KOPT-K1 (cell line): ENCODE measurements around the gene CCDC146.
"Not testable (repeated sequence)": the region's sequence is repeated elsewhere in the genome, so short reads cannot be mapped to it uniquely, and the experiment has no call there.

Experiments
- H3K27ac ChIP-seq: fragments of 200-600 bp; sonication (generic); 2 replicates; pipeline ENCODE4 v1.5.1; 2016; ENCODE audit warnings: antibody characterized with exemption, mild to moderate bottlenecking, low read depth, low read length; ENCODE audit not compliant: poor library complexity, severe bottlenecking
- H3K36me3 ChIP-seq: fragments of 200-600 bp; sonication (generic); 2 replicates; pipeline ENCODE4 v1.5.1; 2017; ENCODE audit warnings: antibody characterized with exemption, mild to moderate bottlenecking, low read length, moderate library complexity; ENCODE audit not compliant: insufficient read depth
- H3K9me3 ChIP-seq: fragments of 200-600 bp; sonication (generic); 2 replicates; pipeline ENCODE4 v1.5.1; 2017; ENCODE audit warnings: antibody characterized with exemption, low read length, mild to moderate bottlenecking; ENCODE audit not compliant: insufficient read depth, poor library complexity, severe bottlenecking

The CCDC146 gene

GRCh38 chr7:77175274-77175800 is 52.9 kb downstream of the CCDC146 start:
- not testable (repeated sequence) for H3K36me3 ChIP-seq, H3K27ac ChIP-seq, H3K9me3 ChIP-seq

- H3K36me3 ChIP-seq, H3K27ac ChIP-seq, H3K9me3 ChIP-seq: not testable (repeated sequence)
These were observed 55.0 kb downstream of the CCDC146 start for GRCh38 chr7:77177321-77177904.

GRCh38 chr7:77178024-77178423 is 55.6 kb downstream of the CCDC146 start:
- H3K27ac ChIP-seq: not testable (repeated sequence)

GRCh38 chr7:77181015-77181595 is 58.7 kb downstream of the CCDC146 start:
- Histone ChIP-seq H3K9me3 (no peaks in the 10 kb centered on the region), H3K27ac (no peak overlapping the region), H3K36me3 (no peaks in the 10 kb centered on the region)

More at GRCh38 chr7:77178024-77178423, 55.6 kb downstream of the CCDC146 start:
- H3K36me3 ChIP-seq, H3K9me3 ChIP-seq: not testable (repeated sequence)

- no peaks in the 10 kb centered on the region for H3K36me3 ChIP-seq
These were observed 59.3 kb downstream of the CCDC146 start for GRCh38 chr7:77181734-77182133.

GRCh38 chr7:77182261-77182660 is 59.8 kb downstream of the CCDC146 start:
- Histone ChIP-seq H3K36me3 (no peaks in the 10 kb centered on the region), H3K9me3 (no peaks in the 10 kb centered on the region), H3K27ac (no peak overlapping the region)

More at GRCh38 chr7:77181734-77182133, 59.3 kb downstream of the CCDC146 start:
- H3K9me3 ChIP-seq: no peaks in the 10 kb centered on the region
- no peak overlapping the region for H3K27ac ChIP-seq

DNA sequence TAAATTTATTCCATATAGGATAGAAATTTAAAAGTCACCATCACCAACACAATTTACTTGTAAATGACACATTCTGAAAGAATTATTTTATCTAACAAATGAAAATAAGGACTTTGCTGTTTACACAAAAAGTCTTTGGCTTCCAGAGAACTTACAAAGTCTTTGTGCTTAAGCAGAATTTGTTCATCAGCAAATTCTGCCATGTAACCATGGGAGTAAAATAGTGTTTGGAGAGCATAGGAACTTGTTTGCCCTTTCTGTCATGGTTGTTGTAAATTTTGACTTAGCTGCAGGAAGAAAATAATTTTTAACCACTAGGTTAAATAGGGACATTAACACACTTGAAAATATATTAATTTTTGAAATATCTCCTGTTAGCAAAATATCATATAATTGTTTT is 62.0 kb downstream of the CCDC146 start:
- H3K36me3 ChIP-seq: no peaks in the 10 kb centered on the region
- H3K9me3 ChIP-seq: no peaks in the 10 kb centered on the region
- no peak overlapping the region for H3K27ac ChIP-seq

DNA sequence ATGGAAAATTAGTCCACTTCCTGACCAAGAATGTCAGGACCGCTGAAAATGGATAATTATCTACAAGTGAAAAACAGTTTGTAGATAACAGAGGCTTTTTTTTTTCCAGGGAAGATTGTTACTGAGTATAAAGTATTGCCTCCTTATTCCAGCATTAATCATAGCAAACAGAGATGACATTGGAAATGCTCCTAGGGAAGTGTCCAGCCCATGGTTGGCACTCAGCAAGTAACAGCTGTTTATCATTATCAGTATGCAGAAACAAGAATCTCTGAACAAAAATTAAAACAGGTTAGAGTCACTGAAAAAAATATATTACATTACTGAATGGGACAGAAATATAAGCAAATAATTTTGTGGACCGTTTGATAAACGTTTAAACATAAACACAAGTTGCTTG is 62.6 kb downstream of the CCDC146 start:
- Histone ChIP-seq H3K27ac (no peak overlapping the region), H3K9me3 (no peaks in the 10 kb centered on the region), H3K36me3 (no peaks in the 10 kb centered on the region)

DNA sequence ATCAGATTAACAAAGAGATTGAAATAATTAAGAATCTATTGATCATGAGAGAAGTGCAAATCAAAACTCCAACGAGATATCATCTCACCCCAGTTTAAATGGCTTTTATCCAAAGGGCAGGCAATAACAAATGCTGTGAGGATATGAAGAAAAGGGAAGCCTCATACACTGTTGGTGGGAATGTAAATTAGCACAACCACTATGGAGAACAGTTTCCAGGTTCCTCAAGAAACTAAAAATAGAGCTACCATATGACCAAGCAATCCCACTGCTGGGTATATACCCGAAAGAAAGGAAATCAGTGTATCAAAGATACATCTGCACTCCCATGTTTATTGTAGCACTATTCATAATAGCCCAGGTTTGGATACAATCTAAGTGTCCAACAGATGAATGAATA is 63.5 kb downstream of the CCDC146 start:
- H3K27ac ChIP-seq: no peak overlapping the region
- H3K9me3 ChIP-seq: no peaks in the 10 kb centered on the region
- no peaks in the 10 kb centered on the region for H3K36me3 ChIP-seq

GRCh38 chr7:77188731-77189437 is 66.5 kb downstream of the CCDC146 start:
- Histone ChIP-seq H3K27ac (no peak overlapping the region), H3K36me3 (no peaks in the 10 kb centered on the region), H3K9me3 (no peaks in the 10 kb centered on the region)

DNA sequence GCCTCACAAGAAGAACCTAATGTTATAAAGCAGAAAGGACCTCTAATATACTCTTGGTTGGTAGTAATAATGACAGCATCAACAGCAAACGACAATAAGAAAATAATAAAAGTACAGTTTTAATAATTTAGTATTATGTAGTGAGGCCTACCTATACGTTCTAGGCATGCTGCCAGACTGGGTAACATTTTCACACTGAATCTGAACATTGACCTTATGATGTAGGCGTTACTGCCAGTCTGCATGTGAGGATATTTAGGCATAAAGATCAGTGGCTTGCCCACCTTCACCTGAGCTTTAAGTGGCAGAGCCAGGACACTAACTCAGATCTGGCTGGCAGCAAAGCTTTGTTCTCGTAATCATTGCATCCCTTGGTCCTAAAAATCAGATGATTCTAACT is 74.7 kb downstream of the CCDC146 start:
- no peaks in the 10 kb centered on the region for H3K36me3 ChIP-seq
- H3K9me3 ChIP-seq: no peaks in the 10 kb centered on the region
- peak overlapping the region; percentile 46 for H3K27ac ChIP-seq

- Histone ChIP-seq H3K36me3 (no peaks in the 10 kb centered on the region), H3K27ac (peak within 1 kb of the TSS; percentile 78), H3K9me3 (no peaks in the 10 kb centered on the region)
These were observed 76.9 kb downstream of the CCDC146 start, which contains the start of gene FGL2 for GRCh38 chr7:77199013-77199966. TSS of gene FGL2 (minus strand) at chr7:77199819. CDS start at chr7:77199793, 26 bp downstream.

- H3K27ac ChIP-seq: peak overlapping the region; percentile 78
- no peaks in the 10 kb centered on the region for H3K36me3 ChIP-seq
- H3K9me3 ChIP-seq: no peaks in the 10 kb centered on the region
These were observed 78.1 kb downstream of the CCDC146 start for GRCh38 chr7:77200542-77200941.

- H3K27ac ChIP-seq: peak overlapping the region; percentile 1
- H3K36me3 ChIP-seq: no peaks in the 10 kb centered on the region
- H3K9me3 ChIP-seq: peaks cover under 1% of the 10 kb centered on the region
These were observed 80.1 kb downstream of the CCDC146 start for GRCh38 chr7:77202481-77202976.
